Measurements from ENCODE around the gene LDHD. TPM values are rescaled to one million over a fixed set of nuclear protein-coding genes. Genes with fewer than 3 reads are reported as not detected.

LDHD gene
- total RNA-seq, 4 donors from 2014 or later = 3.3 to 20.4 (median 10.4) TPM

DNA sequence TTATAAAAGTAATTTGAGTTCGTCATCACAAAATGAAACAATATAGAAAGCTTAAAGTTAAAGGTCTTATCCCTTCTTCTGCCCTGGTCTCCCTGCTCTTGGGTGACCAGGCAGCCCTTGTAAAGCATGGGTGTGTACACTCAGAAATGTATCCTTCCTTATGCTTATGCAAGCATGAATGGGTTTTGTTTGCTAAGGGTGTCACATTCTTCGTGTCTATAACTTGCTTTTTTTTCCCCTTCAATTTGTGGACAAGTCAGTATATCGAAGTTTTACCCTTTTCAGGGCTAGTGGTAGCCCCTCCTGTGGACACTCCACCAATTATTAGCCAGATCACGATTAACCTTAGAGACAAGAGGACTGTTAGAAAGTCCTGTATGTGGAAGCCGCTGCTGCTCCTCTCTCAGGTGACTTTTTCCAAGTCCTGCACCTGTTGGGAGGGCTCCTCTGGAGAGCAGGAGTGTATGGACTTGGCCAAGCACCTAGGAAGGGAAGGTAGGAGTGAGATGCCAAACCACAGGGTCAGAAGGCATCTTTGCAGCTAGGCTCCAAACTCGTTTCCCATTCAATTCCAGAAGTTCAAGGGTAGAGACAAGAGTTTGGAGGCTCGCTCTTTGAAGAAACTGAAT is 50.9 kb downstream of the LDHD start:
- Histone ChIP-seq H3K4me3 (peak overlapping the region in 3 of 4 donors; percentile 21 to 35 (median 26)), H3K27ac (peak overlapping the region; percentile 84 to 90 (median 86)), H3K36me3 (no peaks in the 10 kb centered on the region), H3K4me1 (peaks cover 38 to 86% (median 55%) of the 10 kb centered on the region in 3 donors), H3K27me3 (no peaks in the 10 kb centered on the region), H3K9me3 (no peaks in the 10 kb centered on the region)
- WGBS, 2 donors = 46 to 55% methylated on average over 6 to 7 of the region's 7 CpGs
- intact Hi-C loops (cut with DNase I) = no loop called here
- TF ChIP-seq POLR2A (IDR thresholded peaks at IDR 0.05) (no peak), CTCF (IDR thresholded peaks at IDR 0.05) (no peak)
- no peak for DNase-seq

GRCh38 chr16:75065149-75065505 is 51.5 kb downstream of the LDHD start:
- H3K27ac ChIP-seq = peak overlapping the region; percentile 84 to 90 (median 86)
- peaks cover 38 to 83% (median 53%) of the 10 kb centered on the region in 3 donors for H3K4me1 ChIP-seq
- intact Hi-C loops (cut with DNase I) = no loop called here

GRCh38 chr16:75064403-75065148 is 52.0 kb downstream of the LDHD start:
- TF ChIP-seq POLR2A (IDR thresholded peaks at IDR 0.05) (no peak), CTCF (IDR thresholded peaks at IDR 0.05) (no peak)
- Histone ChIP-seq H3K36me3 (no peaks in the 10 kb centered on the region), H3K4me1 (peaks cover 38 to 79% (median 51%) of the 10 kb centered on the region in 3 donors), H3K4me3 (peak overlapping the region in 3 of 4 donors; percentile 21 to 35 (median 26)), H3K9me3 (no peaks in the 10 kb centered on the region), H3K27me3 (no peaks in the 10 kb centered on the region), H3K27ac (peak overlapping the region; percentile 84 to 90 (median 86))
- DNase-seq = no peak
- 24 to 44% methylated on average over 9 to 10 of the region's 15 CpGs for WGBS, 2 donors
- intact Hi-C loops (cut with DNase I) = no loop called here

More at GRCh38 chr16:75065149-75065505, 51.5 kb downstream of the LDHD start:
- no peaks in the 10 kb centered on the region for H3K36me3 ChIP-seq
- H3K4me3 ChIP-seq = peak overlapping the region in 3 of 4 donors; percentile 21 to 35 (median 26)
- TF ChIP-seq POLR2A (IDR thresholded peaks at IDR 0.05) (no peak), CTCF (IDR thresholded peaks at IDR 0.05) (no peak)
- no peak for DNase-seq
- no peaks in the 10 kb centered on the region for H3K9me3 ChIP-seq
- WGBS, 2 donors = 22 to 23% methylated on average over 10 of the region's 10 CpGs
- no peaks in the 10 kb centered on the region for H3K27me3 ChIP-seq

DNA sequence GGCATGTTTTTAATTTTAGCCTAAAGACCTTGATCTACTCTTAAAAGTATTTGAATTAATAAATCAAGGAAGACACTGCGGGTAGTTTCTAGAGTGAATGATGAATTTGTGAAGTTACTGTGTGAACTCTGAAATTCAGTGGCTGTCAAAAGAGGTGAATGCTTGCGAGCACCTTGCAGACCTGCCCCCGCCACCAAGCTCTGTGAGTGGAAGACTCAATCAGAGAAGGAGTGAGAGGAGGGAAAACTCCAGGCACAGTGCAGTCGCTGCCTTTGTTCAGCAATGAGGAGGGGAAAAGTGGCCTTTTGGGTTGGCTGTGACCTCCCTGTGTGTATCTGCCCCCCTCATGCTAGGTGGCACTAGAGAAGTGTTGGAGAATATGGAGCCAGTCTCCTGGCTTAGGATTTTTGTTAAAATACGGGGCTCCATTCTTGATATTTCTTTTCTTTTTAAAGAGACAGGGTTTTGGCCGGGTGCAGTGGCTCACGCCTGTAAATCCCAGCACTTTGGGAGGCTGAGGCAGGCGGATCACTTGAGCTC is 53.0 kb downstream of the LDHD start:
- H3K4me1 ChIP-seq = peaks cover 38 to 84% (median 51%) of the 10 kb centered on the region in 3 donors
- peak overlapping the region; percentile 84 to 90 (median 86) for H3K27ac ChIP-seq
- no peaks in the 10 kb centered on the region for H3K27me3 ChIP-seq
- no peak overlapping the region for H3K4me3 ChIP-seq
- H3K9me3 ChIP-seq = no peaks in the 10 kb centered on the region
- intact Hi-C loops (cut with DNase I) = no loop called here
- TF ChIP-seq CTCF (IDR thresholded peaks at IDR 0.05) (no peak), POLR2A (IDR thresholded peaks at IDR 0.05) (no peak)
- 81 to 83% methylated on average over 7 to 8 of the region's 8 CpGs for WGBS, 2 donors
- H3K36me3 ChIP-seq = no peaks in the 10 kb centered on the region
- no peak for DNase-seq

- Histone ChIP-seq H3K9me3 (no peaks in the 10 kb centered on the region), H3K27ac (peak overlapping the region; percentile 84 to 90 (median 86)), H3K27me3 (no peaks in the 10 kb centered on the region), H3K36me3 (no peaks in the 10 kb centered on the region), H3K4me1 (peaks cover 38 to 86% (median 51%) of the 10 kb centered on the region in 3 donors), H3K4me3 (no peak overlapping the region)
- WGBS, 2 donors = 44 to 62% methylated on average over 8 to 9 of the region's 9 CpGs
- intact Hi-C loops (cut with DNase I) = no loop called here
- DNase-seq = no peak
- TF ChIP-seq POLR2A (IDR thresholded peaks at IDR 0.05) (no peak), CTCF (IDR thresholded peaks at IDR 0.05) (no peak)
Measured at GRCh38 chr16:75062976-75063346, 53.6 kb downstream of the LDHD start.
